ENCODE measurements around the gene GATA6. TPM values are rescaled to one million over a fixed set of nuclear protein-coding genes. Genes with fewer than 3 reads are reported as not detected.
"Not testable (repeated sequence)": the region's sequence is repeated elsewhere in the genome, so short reads cannot be mapped to it uniquely, and the experiment has no call there.

GATA6 gene
- polyA plus RNA-seq, 1 experiment: 1.5 TPM

DNA sequence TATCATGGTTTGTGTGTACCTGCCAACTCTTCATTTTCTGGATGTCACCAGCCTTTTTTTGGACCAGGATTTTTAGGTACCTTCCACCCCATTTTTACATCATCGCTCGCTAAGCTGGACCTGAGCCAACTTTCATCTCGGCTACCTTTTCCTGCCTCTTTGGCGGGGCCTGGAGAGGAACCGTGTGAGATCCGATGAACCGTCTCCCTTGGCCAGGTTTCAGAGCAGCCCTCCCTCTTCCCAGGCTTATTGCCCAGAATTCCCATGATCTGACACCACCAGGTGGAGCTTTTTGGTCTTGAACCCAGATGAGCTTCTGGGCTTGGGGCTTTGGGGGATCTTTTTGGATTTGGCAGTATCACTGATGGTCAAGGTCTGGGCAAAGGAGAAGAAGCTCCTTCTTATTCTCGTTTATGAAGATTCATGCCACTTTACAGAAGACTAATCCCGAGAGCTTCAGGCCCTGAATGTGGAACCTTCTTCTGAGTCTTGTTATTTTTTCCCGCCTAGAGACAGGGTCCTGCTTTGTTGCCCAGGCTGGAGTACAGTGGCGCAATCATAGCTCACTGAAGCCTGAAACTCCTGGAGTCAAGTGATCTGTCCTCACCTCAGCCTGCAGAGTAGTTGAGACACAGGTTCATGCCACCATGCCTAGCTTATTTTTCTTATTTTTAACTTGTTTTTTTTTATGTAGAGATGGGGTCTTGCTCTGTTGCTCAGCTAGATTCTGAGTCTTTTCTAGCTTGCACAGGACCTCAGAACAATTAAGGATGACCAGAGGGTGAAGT lies 50.4 kb downstream of the GATA6 start:
- CTCF ChIA-PET: interaction anchor here (1.0 to 1.3 kb wide), 2 partner anchors 47 to 343 kb away, joined by 4 read pairs; no protein-coding TSS in a partner anchor
- H3K27ac ChIP-seq (ENCODE audit: low read depth, low read length): no peak overlapping the region
- POLR2A ChIA-PET: no interaction called here
- H3K4me3 ChIP-seq (ENCODE audit: low read depth, low read length): no peak overlapping the region
- TF ChIP-seq, protein P1, sequence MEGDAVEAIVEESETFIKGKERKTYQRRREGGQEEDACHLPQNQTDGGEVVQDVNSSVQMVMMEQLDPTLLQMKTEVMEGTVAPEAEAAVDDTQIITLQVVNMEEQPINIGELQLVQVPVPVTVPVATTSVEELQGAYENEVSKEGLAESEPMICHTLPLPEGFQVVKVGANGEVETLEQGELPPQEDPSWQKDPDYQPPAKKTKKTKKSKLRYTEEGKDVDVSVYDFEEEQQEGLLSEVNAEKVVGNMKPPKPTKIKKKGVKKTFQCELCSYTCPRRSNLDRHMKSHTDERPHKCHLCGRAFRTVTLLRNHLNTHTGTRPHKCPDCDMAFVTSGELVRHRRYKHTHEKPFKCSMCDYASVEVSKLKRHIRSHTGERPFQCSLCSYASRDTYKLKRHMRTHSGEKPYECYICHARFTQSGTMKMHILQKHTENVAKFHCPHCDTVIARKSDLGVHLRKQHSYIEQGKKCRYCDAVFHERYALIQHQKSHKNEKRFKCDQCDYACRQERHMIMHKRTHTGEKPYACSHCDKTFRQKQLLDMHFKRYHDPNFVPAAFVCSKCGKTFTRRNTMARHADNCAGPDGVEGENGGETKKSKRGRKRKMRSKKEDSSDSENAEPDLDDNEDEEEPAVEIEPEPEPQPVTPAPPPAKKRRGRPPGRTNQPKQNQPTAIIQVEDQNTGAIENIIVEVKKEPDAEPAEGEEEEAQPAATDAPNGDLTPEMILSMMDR (IDR thresholded peaks at IDR 0.05; ENCODE audit: low read depth, low read length): no peak
- DNase-seq (ENCODE audit: low read depth, low spot score): no peak
- H3K9me3 ChIP-seq (ENCODE audit: control insufficient read depth, insufficient read depth, low read length): no peaks in the 10 kb centered on the region
- H3K27me3 ChIP-seq (ENCODE audit: control insufficient read depth, insufficient read depth, low read length): no peaks in the 10 kb centered on the region

GRCh38 chr18:22220585-22220984 lies 51.2 kb downstream of the GATA6 start:
- DNase-seq (ENCODE audit: low read depth, low spot score); H3K4me3 ChIP-seq (ENCODE audit: low read depth, low read length); H3K27me3 ChIP-seq (ENCODE audit: control insufficient read depth, insufficient read depth, low read length); H3K9me3 ChIP-seq (ENCODE audit: control insufficient read depth, insufficient read depth, low read length); POLR2A ChIA-PET; H3K27ac ChIP-seq (ENCODE audit: low read depth, low read length): not testable (repeated sequence)
- CTCF ChIA-PET: interaction anchor here (1.0 to 1.3 kb wide), 2 partner anchors 48 to 342 kb away, joined by 4 read pairs; no protein-coding TSS in a partner anchor

- Histone ChIP-seq H3K27me3 (ENCODE audit: control insufficient read depth, insufficient read depth, low read length) (no peaks in the 10 kb centered on the region), H3K4me3 (ENCODE audit: low read depth, low read length) (no peak overlapping the region), H3K27ac (ENCODE audit: low read depth, low read length) (no peak overlapping the region), H3K9me3 (ENCODE audit: control insufficient read depth, insufficient read depth, low read length) (no peaks in the 10 kb centered on the region)
- TF ChIP-seq, protein P1 (IDR thresholded peaks at IDR 0.05; ENCODE audit: low read depth, low read length): no peak
- DNase-seq (ENCODE audit: low read depth, low spot score): no peak
- POLR2A ChIA-PET: no interaction called here
- CTCF ChIA-PET: no interaction called here
These were observed 52.0 kb downstream of the GATA6 start for GRCh38 chr18:22221350-22221749.

GRCh38 chr18:22223254-22223964 lies 54.0 kb downstream of the GATA6 start:
- CTCF ChIA-PET: interaction anchor here (0.7 kb wide), 1 partner anchor 14 kb away, joined by 4 read pairs; no protein-coding TSS in a partner anchor
- H3K9me3 ChIP-seq (ENCODE audit: control insufficient read depth, insufficient read depth, low read length): no peaks in the 10 kb centered on the region
- POLR2A ChIA-PET: no interaction called here
- DNase-seq (ENCODE audit: low read depth, low spot score): peak; percentile 39
- TF ChIP-seq, protein P1 (IDR thresholded peaks at IDR 0.05; ENCODE audit: low read depth, low read length): no peak
- H3K27me3 ChIP-seq (ENCODE audit: control insufficient read depth, insufficient read depth, low read length): no peaks in the 10 kb centered on the region
- H3K4me3 ChIP-seq (ENCODE audit: low read depth, low read length): no peak overlapping the region
- no peak overlapping the region for H3K27ac ChIP-seq (ENCODE audit: low read depth, low read length)

- Histone ChIP-seq H3K27ac (ENCODE audit: low read depth, low read length) (no peak overlapping the region), H3K27me3 (ENCODE audit: control insufficient read depth, insufficient read depth, low read length) (no peaks in the 10 kb centered on the region), H3K9me3 (ENCODE audit: control insufficient read depth, insufficient read depth, low read length) (no peaks in the 10 kb centered on the region), H3K4me3 (ENCODE audit: low read depth, low read length) (no peak overlapping the region)
- ChIA-PET POLR2A (no interaction called here), CTCF (interaction anchor here (0.7 kb wide), 1 partner anchor 15 kb away, joined by 4 read pairs; no protein-coding TSS in a partner anchor)
- DNase-seq (ENCODE audit: low read depth, low spot score): no peak
- TF ChIP-seq, protein P1 (IDR thresholded peaks at IDR 0.05; ENCODE audit: low read depth, low read length): no peak
These were observed 54.6 kb downstream of the GATA6 start for GRCh38 chr18:22223965-22224322.

All from AG04450 (cell line).